H1 (cell line): ENCODE data around the gene ADCY2. TPM values are rescaled to one million over a fixed set of nuclear protein-coding genes. Genes with fewer than 3 reads are reported as not detected.

ENCODE experiments used
- ASH2L ChIP-seq: fragments of 200-600, 300-600 bp; sonication (generic); IDR thresholded peaks from one replicate; pipeline ENCODE4 v1.7.1; 2017; ENCODE audit warnings: low read length
- MAX ChIP-seq: IDR thresholded peaks from 2 replicates; pipeline ENCODE4 v1.6.1; 2012; ENCODE audit warnings: inconsistent platforms
- NANOG ChIP-seq: IDR thresholded peaks from 2 replicates; pipeline ENCODE4 v1.6.1; 2011; ENCODE audit warnings: low read length, low read depth, mild to moderate bottlenecking, inconsistent platforms; ENCODE audit not compliant: insufficient read depth, poor library complexity, severe bottlenecking
- POU5F1 ChIP-seq: IDR thresholded peaks from 2 replicates; pipeline ENCODE4 v1.6.1; 2011; ENCODE audit warnings: low read depth, mild to moderate bottlenecking, low read length, moderate library complexity
- RNF2 ChIP-seq: fragments of 200-900, 300-1000 bp; sonication (generic); IDR thresholded peaks from 2 replicates; pipeline ENCODE4 v1.7.1; 2016; ENCODE audit warnings: borderline replicate concordance, low read depth, mild to moderate bottlenecking, antibody characterized with exemption, low read length; ENCODE audit not compliant: poor library complexity, severe bottlenecking; ENCODE audit errors: missing control alignments
- TAF7 ChIP-seq: optimal IDR thresholded peaks from 2 replicates; pipeline ENCODE3; 2011; ENCODE audit warnings: low read depth, mild to moderate bottlenecking, inconsistent platforms, low read length, moderate library complexity, borderline replicate concordance
- polyA plus RNA-seq, 7 experiments: library from polyadenylated mRNA; depleted of rRNA in 3 of 7; stranded (reverse) in 5 of 7; unstranded in 2 of 7; fragments of >200 nt in 5 of 7; fragments of 200-250 nt in 2 of 7; gene quantifications; 1 replicate in 5 of 7; 2 replicates in 1 of 7; 4 replicates in 1 of 7; pipeline versions ENCODE4 v1.2.1 to v1.2.3, GENCODE V29; 2011 to 2013; ENCODE audit warnings: missing spikeins in 2 of 7, mixed read lengths in 2 of 7
- total RNA-seq: library from RNA; stranded (reverse); fragmentation: NEBNext Ultra II Directional; extraction: Animal tissue kit (Norgen Biotek cat#: 25700); gene quantifications from 2 replicates; pipeline ENCODE4 v1.2.1, GENCODE V29; 2021

ADCY2 gene
- total and polyA plus RNA-seq, 2 of the 8 experiments (the other 6 are each of a cell fraction or from before 2014, with no cell fraction given) = 35.8 to 122 TPM

GRCh38 chr5:7837403-7837802, 441.5 kb downstream of the ADCY2 start (continued):
- TF ChIP-seq MAX (no peak), POU5F1 (no peak), NANOG (no peak), TAF7 (no peak), RNF2 (no peak), ASH2L (no peak)
